HCT116 (cell line): Measurements from ENCODE around the gene LUC7L2. TPM values are rescaled to one million over a fixed set of nuclear protein-coding genes. Genes with fewer than 3 reads are reported as not detected.

Experiments used
- total RNA-seq: library from RNA; stranded (reverse); gene quantifications from one replicate; pipeline ENCODE4 v1.2.1, GENCODE V29; 2021; ENCODE audit not compliant: unreplicated experiment

Gene LUC7L2
- total RNA-seq, 1 experiment from 2014 or later = 98.8 TPM

Other genes starting within 250 kb of the LUC7L2 start
- 14.8 TPM for gene UBN2, start 128.7 kb upstream of the LUC7L2 start, total RNA-seq
- gene FMC1, start 18.6 kb upstream of the LUC7L2 start, total RNA-seq = 19.4 TPM
- 1.1 TPM for gene KLRG2, start 123.8 kb downstream of the LUC7L2 start, total RNA-seq
- gene CLEC2L, start 163.8 kb downstream of the LUC7L2 start, total RNA-seq = not detected